K562 (cell line): ENCODE data around the gene DPY30. TPM values are rescaled to one million over a fixed set of nuclear protein-coding genes. Genes with fewer than 3 reads are reported as not detected.

Experiments used
- CBX3 ChIP-seq, 2 experiments: IDR thresholded peaks; 1 replicate in 1 of 2; 2 replicates in 1 of 2; pipeline ENCODE4 v1.6.1; 2012; ENCODE audit warnings: inconsistent platforms in 2 of 2, low read length in 2 of 2, borderline replicate concordance in 1 of 2, control low read depth in 1 of 2
- ILK ChIP-seq: fragments of 450-650 bp; IDR thresholded peaks from 2 replicates; pipeline ENCODE4 v1.6.1; 2016; ENCODE audit warnings: missing genetic modification characterization, low read depth, mild to moderate bottlenecking, missing compliant biosample characterization, moderate library complexity, borderline replicate concordance
- JUNB ChIP-seq: fragments of 450-650 bp; formaldehyde crosslinking; conservative IDR thresholded peaks from 2 replicates; pipeline ENCODE4 v1.4.0; 2020; ENCODE audit warnings: mild to moderate bottlenecking
- RBM15 ChIP-seq: fragments of 200-400 bp; formaldehyde crosslinking; IDR thresholded peaks from 2 replicates; pipeline ENCODE4 v1.6.1; 2018; ENCODE audit warnings: mild to moderate bottlenecking, low read length, moderate library complexity; ENCODE audit not compliant: insufficient read depth
- TCF7L2 ChIP-seq: fragments of 150-350 bp; IDR thresholded peaks from 2 replicates; pipeline ENCODE4 v1.6.1; 2016; ENCODE audit warnings: low read depth, mild to moderate bottlenecking, low read length, moderate library complexity
- ZNF699 ChIP-seq: fragments of 250-450 bp; sonication (Bioruptor Pico); IDR thresholded peaks from 2 replicates; pipeline ENCODE4 v1.8.0; 2021; ENCODE audit warnings: mild to moderate bottlenecking, moderate library complexity; ENCODE audit not compliant: insufficient replicate concordance
- polyA plus RNA-seq, 8 experiments: library from polyadenylated mRNA; depleted of rRNA in 4 of 8; stranded (reverse) in 5 of 8; unstranded in 3 of 8; fragments of >200 nt; fragmentation: Nextera tagmentation in 2 of 8; fragmentation: Illumina TruSeq in 1 of 8; extraction: Ambion mirVana in 2 of 8; extraction: Trizol in 1 of 8; gene quantifications; 2 replicates each; pipeline versions ENCODE4 v1.2.1 to v1.2.3, GENCODE V29; 2011 to 2014; ENCODE audit warnings: inconsistent platforms in 1 of 8, missing spikeins in 1 of 8
- total RNA-seq, 7 experiments: library from RNA; depleted of rRNA in 6 of 7; stranded (reverse); fragments of >200 nt in 6 of 7; fragmentation: Illumina TruSeq in 2 of 7; extraction: Trizol in 2 of 7; gene quantifications; 2 replicates each; pipeline versions ENCODE4 v1.2.1 to v1.2.3, GENCODE V29; 2011 to 2021; ENCODE audit warnings: low replicate concordance in 1 of 7
- TF ChIP-seq, protein P1 (sequence below): fragments of 250-450 bp; sonication (Bioruptor Pico); IDR thresholded peaks from 2 replicates; pipeline ENCODE4 v1.4.0; 2020
- TF ChIP-seq, protein P2 (sequence below), 2 experiments: IDR thresholded peaks in 1 of 2; conservative IDR thresholded peaks in 1 of 2; 2 replicates each; pipeline ENCODE4 v1.6.1; 2016; ENCODE audit warnings: low read depth in 2 of 2, mild to moderate bottlenecking in 1 of 2, missing compliant biosample characterization in 1 of 2, missing genetic modification characterization in 1 of 2, moderate library complexity in 1 of 2
- TF ChIP-seq, protein P3 (sequence below): fragments of 450-650 bp; formaldehyde crosslinking; IDR thresholded peaks from 2 replicates; pipeline ENCODE4 v1.4.0; 2020; ENCODE audit warnings: mild to moderate bottlenecking, moderate library complexity

The DPY30 gene
- total and polyA plus RNA-seq, 9 of the 15 experiments (the other 6 are each of a cell fraction or from before 2014, with no cell fraction given), result 64.6 to 402 (median 116) TPM

DNA sequence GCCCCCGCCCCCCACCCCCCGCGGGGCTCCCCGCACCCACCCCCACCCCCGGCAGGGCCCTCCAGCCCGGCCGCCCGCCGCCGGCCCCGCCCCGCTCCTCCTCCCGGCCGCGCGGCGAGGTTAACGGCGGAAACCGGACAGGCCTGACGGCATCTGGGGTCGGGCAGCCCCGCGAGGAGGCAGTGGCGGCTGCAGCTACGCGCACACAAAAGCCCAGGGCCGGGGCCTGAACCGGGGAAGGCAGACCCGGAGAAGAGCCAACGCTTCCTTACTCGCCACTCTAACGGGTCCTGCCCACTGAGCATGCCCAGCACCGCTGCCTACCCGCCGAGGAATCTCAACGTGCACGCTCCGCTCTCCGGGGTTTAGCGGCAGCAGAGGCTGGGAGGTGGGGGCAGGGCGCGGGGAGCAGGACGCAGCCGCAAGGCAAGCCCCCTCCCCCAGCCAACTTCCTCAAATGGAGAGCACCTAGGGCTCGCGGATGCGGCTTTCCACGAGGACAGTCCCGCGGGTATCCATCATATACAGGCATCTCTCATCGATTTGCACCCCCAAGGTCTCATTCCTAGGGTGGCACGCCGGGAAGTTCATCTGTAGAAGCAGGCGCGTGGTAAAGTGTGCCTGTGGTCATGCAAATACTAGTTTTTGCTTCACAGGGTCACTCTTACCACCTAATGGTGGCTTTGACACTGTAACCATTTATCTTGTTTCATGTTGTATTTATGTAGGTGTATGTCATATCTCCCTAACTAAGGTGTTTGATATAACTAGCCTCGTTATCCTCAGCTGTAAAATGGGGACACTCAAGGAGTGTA, 28.7 kb downstream of the DPY30 start, which contains the start of gene MEMO1 (continued):
- TF ChIP-seq, protein P1, sequence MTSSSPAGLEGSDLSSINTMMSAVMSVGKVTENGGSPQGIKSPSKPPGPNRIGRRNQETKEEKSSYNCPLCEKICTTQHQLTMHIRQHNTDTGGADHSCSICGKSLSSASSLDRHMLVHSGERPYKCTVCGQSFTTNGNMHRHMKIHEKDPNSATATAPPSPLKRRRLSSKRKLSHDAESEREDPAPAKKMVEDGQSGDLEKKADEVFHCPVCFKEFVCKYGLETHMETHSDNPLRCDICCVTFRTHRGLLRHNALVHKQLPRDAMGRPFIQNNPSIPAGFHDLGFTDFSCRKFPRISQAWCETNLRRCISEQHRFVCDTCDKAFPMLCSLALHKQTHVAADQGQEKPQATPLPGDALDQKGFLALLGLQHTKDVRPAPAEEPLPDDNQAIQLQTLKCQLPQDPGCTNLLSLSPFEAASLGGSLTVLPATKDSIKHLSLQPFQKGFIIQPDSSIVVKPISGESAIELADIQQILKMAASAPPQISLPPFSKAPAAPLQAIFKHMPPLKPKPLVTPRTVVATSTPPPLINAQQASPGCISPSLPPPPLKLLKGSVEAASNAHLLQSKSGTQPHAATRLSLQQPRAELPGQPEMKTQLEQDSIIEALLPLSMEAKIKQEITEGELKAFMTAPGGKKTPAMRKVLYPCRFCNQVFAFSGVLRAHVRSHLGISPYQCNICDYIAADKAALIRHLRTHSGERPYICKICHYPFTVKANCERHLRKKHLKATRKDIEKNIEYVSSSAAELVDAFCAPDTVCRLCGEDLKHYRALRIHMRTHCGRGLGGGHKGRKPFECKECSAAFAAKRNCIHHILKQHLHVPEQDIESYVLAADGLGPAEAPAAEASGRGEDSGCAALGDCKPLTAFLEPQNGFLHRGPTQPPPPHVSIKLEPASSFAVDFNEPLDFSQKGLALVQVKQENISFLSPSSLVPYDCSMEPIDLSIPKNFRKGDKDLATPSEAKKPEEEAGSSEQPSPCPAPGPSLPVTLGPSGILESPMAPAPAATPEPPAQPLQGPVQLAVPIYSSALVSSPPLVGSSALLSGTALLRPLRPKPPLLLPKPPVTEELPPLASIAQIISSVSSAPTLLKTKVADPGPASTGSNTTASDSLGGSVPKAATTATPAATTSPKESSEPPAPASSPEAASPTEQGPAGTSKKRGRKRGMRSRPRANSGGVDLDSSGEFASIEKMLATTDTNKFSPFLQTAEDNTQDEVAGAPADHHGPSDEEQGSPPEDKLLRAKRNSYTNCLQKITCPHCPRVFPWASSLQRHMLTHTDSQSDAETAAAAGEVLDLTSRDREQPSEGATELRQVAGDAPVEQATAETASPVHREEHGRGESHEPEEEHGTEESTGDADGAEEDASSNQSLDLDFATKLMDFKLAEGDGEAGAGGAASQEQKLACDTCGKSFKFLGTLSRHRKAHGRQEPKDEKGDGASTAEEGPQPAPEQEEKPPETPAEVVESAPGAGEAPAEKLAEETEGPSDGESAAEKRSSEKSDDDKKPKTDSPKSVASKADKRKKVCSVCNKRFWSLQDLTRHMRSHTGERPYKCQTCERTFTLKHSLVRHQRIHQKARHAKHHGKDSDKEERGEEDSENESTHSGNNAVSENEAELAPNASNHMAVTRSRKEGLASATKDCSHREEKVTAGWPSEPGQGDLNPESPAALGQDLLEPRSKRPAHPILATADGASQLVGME (CRISPR knock-in tag), result no peak
- TF ChIP-seq TCF7L2 (no peak), JUNB (CRISPR knock-in tag) (no peak), ILK (tag) (no peak), RBM15 (no peak), ZNF699 (no peak), CBX3 (IDR thresholded peaks at IDR 0.05; ENCODE audit: borderline replicate concordance in 1 of 2, low read length in 2 of 2) (peak in 1 of 2 experiments; percentile 40; a peak in 2 of 3 replicates)
- TF ChIP-seq, protein P2, sequence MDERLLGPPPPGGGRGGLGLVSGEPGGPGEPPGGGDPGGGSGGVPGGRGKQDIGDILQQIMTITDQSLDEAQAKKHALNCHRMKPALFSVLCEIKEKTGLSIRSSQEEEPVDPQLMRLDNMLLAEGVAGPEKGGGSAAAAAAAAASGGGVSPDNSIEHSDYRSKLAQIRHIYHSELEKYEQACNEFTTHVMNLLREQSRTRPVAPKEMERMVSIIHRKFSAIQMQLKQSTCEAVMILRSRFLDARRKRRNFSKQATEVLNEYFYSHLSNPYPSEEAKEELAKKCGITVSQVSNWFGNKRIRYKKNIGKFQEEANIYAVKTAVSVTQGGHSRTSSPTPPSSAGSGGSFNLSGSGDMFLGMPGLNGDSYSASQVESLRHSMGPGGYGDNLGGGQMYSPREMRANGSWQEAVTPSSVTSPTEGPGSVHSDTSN (CRISPR knock-in tag; IDR thresholded peaks at IDR 0.05; ENCODE audit: low read depth), result no peak
- TF ChIP-seq, protein P2 (tag; conservative IDR thresholded peaks at IDR 0.05; ENCODE audit: low read depth), result peak; percentile 62
- TF ChIP-seq, protein P3, sequence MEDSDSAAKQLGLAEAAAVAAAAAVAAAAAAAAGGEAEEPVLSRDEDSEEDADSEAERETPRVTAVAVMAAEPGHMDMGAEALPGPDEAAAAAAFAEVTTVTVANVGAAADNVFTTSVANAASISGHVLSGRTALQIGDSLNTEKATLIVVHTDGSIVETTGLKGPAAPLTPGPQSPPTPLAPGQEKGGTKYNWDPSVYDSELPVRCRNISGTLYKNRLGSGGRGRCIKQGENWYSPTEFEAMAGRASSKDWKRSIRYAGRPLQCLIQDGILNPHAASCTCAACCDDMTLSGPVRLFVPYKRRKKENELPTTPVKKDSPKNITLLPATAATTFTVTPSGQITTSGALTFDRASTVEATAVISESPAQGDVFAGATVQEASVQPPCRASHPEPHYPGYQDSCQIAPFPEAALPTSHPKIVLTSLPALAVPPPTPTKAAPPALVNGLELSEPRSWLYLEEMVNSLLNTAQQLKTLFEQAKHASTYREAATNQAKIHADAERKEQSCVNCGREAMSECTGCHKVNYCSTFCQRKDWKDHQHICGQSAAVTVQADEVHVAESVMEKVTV (CRISPR knock-in tag), result 0 out of 2 replicates have a peak, but pooled peaks have one; percentile 29
